ENCODE measurements around the gene MGME1. TPM values are rescaled to one million over a fixed set of nuclear protein-coding genes. Genes with fewer than 3 reads are reported as not detected.
A peak's percentile ranks its signal among the peaks of the same experiment; 100 is the strongest.

MGME1 gene
- total and polyA plus RNA-seq, 2 of the 13 experiments (the other 11 are each of a cell fraction or from before 2014, with no cell fraction given): 36.7 to 66.6 TPM

DNA sequence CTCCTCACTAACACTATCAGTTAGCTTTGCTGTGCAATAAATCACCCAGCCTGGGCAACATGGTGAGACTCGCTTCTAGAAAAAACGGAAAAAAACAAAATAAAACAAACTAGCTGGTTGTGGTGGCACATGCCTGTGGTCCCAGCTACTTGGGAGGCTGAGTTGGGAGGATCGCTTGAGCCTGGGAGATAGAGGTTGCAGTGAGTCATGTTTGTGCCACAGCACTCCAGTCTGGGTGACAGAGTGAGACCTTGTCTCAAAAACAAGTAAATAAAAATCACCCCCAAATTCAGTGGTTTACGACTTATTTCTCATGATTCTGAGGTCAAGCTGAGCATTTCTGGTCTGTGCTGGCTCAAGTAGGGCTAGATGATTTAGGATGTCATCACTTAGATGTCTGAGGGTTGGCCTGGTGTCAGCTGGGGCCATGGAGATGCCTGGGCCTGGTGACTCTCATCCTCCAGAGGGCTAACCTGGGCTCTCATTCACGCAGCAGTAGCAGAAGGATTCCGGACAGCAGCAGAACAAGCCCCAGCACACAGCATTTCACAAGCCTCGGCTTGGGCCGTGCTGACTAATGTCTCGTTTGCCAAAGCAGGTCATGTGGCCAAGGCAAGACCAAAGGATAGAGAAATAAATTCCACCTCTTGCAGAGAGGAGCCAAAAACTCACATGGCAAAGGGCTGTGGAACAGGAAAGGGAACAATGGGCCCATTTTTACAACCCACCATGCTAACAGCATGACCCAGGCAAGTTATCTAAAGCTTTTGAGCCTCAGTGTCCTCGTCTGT lies 32.5 kb downstream of the MGME1 start (continued):
- TF ChIP-seq NFAT5 (CRISPR knock-in tag; IDR thresholded peaks at IDR 0.05) (no peak), ZNF550 (CRISPR knock-in tag; IDR thresholded peaks at IDR 0.05; ENCODE audit: borderline replicate concordance) (no peak), ZNF883 (CRISPR knock-in tag; IDR thresholded peaks at IDR 0.05; ENCODE audit: not compliant biosample characterization) (no peak), NFKB2 (CRISPR knock-in tag; IDR thresholded peaks at IDR 0.05; ENCODE audit: borderline replicate concordance) (no peak), RXRB (CRISPR knock-in tag; IDR thresholded peaks at IDR 0.05; ENCODE audit: borderline replicate concordance) (peak; percentile 28; the same call in 1 of the 2 replicates), PAWR (CRISPR knock-in tag; IDR thresholded peaks at IDR 0.05; ENCODE audit: borderline replicate concordance) (no peak), ZNF350 (CRISPR knock-in tag; IDR thresholded peaks at IDR 0.05; ENCODE audit: borderline replicate concordance, low read depth) (peak; percentile 66; the same call in 1 of the 2 replicates), ATM (IDR thresholded peaks at IDR 0.05; ENCODE audit: borderline replicate concordance) (no peak), ZNF720 (CRISPR knock-in tag; IDR thresholded peaks at IDR 0.05) (no peak), ZNF792 (CRISPR knock-in tag; IDR thresholded peaks at IDR 0.05) (no peak), IKZF4 (CRISPR knock-in tag; IDR thresholded peaks at IDR 0.05; ENCODE audit: borderline replicate concordance, low read depth, not compliant biosample characterization) (no peak), U2AF2 (IDR thresholded peaks at IDR 0.05; ENCODE audit: low read depth, low read length) (no peak), REPIN1 (CRISPR knock-in tag; IDR thresholded peaks at IDR 0.05; ENCODE audit: borderline replicate concordance, low read depth) (no peak), KLF15 (CRISPR knock-in tag; IDR thresholded peaks at IDR 0.05; ENCODE audit: borderline replicate concordance) (no peak), PREB (CRISPR knock-in tag; IDR thresholded peaks at IDR 0.05) (no peak)
- TF ChIP-seq, protein P1, sequence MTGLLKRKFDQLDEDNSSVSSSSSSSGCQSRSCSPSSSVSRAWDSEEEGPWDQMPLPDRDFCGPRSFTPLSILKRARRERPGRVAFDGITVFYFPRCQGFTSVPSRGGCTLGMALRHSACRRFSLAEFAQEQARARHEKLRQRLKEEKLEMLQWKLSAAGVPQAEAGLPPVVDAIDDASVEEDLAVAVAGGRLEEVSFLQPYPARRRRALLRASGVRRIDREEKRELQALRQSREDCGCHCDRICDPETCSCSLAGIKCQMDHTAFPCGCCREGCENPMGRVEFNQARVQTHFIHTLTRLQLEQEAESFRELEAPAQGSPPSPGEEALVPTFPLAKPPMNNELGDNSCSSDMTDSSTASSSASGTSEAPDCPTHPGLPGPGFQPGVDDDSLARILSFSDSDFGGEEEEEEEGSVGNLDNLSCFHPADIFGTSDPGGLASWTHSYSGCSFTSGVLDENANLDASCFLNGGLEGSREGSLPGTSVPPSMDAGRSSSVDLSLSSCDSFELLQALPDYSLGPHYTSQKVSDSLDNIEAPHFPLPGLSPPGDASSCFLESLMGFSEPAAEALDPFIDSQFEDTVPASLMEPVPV (CRISPR knock-in tag; IDR thresholded peaks at IDR 0.05): no peak
- TF ChIP-seq, protein P2, sequence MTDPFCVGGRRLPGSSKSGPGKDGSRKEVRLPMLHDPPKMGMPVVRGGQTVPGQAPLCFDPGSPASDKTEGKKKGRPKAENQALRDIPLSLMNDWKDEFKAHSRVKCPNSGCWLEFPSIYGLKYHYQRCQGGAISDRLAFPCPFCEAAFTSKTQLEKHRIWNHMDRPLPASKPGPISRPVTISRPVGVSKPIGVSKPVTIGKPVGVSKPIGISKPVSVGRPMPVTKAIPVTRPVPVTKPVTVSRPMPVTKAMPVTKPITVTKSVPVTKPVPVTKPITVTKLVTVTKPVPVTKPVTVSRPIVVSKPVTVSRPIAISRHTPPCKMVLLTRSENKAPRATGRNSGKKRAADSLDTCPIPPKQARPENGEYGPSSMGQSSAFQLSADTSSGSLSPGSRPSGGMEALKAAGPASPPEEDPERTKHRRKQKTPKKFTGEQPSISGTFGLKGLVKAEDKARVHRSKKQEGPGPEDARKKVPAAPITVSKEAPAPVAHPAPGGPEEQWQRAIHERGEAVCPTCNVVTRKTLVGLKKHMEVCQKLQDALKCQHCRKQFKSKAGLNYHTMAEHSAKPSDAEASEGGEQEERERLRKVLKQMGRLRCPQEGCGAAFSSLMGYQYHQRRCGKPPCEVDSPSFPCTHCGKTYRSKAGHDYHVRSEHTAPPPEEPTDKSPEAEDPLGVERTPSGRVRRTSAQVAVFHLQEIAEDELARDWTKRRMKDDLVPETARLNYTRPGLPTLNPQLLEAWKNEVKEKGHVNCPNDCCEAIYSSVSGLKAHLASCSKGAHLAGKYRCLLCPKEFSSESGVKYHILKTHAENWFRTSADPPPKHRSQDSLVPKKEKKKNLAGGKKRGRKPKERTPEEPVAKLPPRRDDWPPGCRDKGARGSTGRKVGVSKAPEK (CRISPR knock-in tag; IDR thresholded peaks at IDR 0.05; ENCODE audit: borderline replicate concordance): no peak

Measured in HepG2 (cell line).